ENCODE results near the gene TFDP1.
"Not testable (repeated sequence)": the region's sequence is repeated elsewhere in the genome, so short reads cannot be mapped to it uniquely, and the experiment has no call there.

The TFDP1 gene

GRCh38 chr13:113550453-113550852 is 34.1 kb upstream of the TFDP1 start:
- no peak for DNase-seq (ENCODE audit: low read depth)

DNA sequence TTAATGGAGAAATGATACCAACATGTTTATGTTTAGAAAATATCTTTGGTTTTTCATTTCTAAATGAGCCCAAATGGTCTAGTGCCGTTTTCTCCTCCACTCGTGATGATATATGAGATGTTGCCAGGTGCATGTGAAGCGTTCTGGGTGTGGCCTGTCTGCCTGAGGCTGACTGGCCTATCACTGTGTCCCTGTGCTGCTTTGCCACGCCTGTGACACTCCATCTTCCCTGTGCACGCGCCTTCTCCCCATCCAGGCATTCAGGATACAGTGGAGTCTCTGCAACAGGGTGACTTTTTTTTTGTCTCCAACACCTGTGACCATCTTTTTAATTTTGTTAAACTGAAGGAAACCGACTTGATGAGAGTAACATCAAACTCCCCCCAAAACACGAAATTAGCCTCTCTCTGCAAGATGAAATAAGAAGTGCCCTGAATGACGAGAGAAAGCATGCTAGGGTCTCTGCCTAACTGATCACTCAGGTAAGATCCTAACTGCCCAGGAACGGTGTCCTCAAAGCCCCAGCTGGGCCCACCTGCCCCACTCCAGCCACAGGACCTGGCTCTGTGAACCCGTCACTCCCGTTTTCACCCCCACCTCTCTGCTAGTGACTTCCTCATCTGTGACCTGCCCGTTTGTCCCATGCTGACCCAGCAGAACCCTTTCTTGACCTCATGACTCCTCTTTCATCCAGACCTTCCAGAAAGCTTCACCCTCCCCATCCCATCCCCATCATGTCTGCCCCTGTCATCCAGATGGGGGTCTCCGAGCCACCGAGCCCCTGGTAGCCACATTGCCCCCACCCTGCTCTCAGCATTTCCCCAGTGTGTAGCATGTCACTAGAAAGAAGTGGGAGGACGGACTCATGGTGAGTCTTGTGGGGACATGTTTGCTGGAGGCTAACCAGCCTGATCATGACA is 33.2 kb upstream of the TFDP1 start:
- no peak for DNase-seq (ENCODE audit: low read depth)

DNA sequence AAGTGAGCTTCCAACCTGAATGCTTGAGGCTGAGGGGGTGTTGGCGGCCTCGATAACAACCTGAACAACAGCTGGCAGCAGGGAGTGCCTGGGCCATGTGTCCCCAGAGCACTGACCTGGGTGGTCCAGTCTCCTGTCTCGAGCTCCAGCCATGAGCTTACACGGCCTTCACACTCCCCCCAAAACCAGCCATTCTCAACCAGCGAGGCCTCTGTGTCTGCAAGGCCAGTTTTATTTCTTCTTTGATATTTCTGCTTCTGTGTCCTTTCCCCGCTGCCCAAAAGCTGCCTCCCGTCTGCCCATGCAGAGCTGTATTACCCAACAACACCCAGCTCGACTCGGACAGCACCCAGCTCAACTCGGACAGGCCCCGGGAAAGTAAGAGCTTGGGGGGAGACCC is 32.5 kb upstream of the TFDP1 start:
- no peak for DNase-seq (ENCODE audit: low read depth)

GRCh38 chr13:113552786-113553434 is 31.6 kb upstream of the TFDP1 start:
- no peak for DNase-seq (ENCODE audit: low read depth)

DNA sequence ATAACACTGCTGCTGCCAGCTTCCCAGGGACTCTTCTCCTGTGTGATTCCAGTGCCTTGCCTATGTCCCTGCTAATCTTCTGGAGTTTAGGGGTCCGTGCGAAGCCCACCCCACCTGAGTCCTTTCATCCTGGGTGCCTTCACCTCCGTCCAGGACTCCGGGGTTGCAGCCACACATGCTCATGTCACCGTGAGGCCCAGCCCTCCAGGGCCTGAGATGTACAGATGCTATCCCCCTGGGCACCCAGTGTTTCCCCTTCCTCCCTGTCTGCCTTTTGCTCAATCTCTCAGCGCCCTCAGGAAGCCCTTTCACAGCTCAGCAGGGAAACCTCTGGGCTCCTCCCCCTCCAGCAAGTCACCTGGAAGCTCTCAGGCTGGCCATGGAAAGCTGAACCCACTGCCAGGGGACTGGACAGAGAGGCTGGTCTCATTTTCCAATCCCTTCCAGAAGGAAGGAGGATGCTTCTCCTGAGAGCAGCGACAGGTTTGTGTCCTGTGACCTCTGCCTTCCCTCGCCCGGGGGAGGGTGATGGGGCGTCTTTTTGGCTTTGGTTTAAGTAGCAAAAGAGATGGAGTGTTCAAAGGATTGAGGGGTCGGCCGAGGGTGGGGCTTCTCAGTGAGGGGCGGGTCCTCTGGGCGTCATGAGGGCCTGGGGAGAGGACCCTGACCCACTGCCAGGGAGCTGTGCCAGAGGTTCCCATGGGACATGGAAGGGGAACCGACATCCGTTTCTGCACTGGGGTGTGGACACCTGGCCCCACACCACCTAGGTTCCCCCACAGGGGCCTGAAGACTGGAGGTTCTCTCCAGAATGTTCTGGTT is 30.8 kb upstream of the TFDP1 start:
- DNase-seq (ENCODE audit: low read depth), result no peak

DNA sequence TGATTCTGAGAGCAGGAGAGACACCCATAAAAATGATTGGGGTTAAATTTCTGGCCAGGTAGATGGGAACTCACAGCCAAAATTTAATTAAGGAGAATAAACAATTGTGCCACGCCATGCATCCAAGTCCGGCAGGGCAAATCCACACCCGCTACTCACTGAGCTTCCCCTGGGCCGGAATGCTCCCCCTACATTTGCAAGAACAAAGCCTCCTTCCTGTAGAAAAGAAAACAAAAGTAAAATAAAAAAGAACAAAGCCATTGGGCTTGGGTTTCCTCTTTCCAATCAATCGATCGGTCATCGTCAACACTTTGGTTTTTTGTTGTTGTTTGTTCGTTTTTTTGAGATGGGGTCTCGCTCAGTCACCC is 30.2 kb upstream of the TFDP1 start:
- no peak for DNase-seq (ENCODE audit: low read depth)

DNA sequence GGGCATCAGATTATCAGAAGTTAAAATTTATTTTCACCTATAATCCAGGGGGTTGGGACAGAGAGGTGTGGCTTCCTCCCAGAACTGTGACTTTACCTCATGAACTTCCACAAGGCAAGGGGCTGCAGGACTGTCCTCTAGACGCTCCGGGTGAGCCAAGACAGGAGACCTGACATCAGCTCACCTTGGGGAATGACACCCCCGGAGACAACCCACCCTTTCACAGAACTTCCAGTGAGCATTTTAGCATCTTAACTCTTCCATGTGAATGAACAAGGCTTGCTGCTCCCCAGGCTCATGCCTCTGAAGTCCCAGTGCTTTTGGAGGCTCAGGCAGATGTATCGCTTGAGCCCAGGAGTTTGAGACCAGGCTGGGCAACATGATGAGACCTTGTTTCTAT is 29.4 kb upstream of the TFDP1 start:
- no peak for DNase-seq (ENCODE audit: low read depth)

DNA sequence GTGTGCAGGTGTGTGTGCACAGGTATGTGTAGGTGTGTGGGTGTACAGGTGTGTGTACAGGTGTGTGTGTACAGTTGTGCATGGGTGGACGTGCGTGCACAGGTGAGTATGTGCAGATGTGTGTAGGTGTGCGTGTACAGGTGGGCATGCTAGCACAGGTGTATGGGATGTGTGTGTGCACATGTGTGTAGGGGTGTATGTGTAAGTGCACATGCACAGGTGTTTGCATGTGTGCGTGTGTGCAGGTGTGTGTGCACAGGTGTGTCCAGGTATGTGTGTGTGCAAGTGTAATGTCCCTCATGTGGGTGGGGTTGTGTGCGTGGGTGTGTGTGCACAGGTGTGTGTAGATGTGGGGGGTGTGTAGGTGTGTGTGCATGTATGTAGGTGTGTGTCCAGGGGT is 27.5 kb upstream of the TFDP1 start:
- no peak for DNase-seq (ENCODE audit: low read depth)

DNA sequence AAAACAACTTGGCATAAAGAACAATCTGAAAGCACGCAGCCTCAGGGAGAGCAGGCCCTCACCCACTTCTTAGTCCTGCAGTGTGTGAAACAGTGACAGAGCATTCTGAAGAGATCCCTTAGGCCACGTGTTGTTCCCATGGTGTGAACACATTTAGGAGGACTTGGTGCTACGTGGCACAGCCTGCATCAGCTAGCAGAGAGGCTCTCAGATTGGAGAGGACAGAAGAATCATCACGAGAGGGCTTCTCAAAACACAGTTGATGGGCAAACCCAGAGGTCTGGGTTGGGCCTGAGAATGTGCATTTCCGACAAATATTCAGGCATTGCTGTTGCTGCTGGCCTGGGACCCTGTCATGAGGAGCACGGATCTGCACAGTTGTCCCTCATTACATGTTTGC is 26.1 kb upstream of the TFDP1 start:
- no peak for DNase-seq (ENCODE audit: low read depth)

- no peak for DNase-seq (ENCODE audit: low read depth)
These were observed 25.5 kb upstream of the TFDP1 start for GRCh38 chr13:113559061-113559460.

- DNase-seq (ENCODE audit: low read depth), result no peak
These were observed 24.5 kb upstream of the TFDP1 start for GRCh38 chr13:113559901-113560644.

GRCh38 chr13:113560645-113561416 is 23.7 kb upstream of the TFDP1 start:
- DNase-seq (ENCODE audit: low read depth), result no peak

GRCh38 chr13:113561417-113562084 is 23.0 kb upstream of the TFDP1 start:
- DNase-seq (ENCODE audit: low read depth), result no peak

DNA sequence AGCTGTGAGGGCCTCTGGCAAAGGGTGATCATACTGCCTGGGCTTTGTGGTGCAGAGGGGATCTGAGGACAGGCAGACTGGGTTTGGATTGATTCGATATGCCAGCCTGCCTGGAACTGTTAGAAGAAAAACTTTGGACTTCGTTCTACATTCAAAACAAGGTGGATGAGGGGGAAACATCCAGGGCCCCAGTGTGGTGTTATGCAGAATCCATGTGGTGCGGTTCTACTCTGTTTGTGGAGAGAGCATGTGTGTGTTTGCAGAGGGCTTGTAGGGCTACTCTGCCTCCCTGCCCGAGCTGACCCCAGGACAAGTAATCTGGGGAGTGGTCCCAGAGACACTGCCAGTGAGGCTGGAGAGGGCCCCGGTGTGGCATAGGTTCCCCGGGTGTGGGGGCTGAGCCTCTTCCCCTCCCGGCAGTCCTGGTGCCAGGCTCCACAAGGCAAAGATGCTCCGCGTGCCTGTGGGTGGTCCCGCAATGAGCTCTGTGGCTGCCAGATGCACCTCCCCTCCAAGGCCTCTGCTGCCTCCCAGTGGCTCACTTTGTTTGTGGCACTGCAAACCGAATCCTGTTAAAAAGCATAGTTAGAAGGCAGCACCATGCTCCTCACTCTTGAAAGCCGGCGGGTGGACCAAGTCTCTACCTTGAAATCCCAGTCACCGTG is 22.3 kb upstream of the TFDP1 start:
- DNase-seq (ENCODE audit: low read depth), result peak; percentile 43

- DNase-seq (ENCODE audit: low read depth), result no peak
These were observed 21.7 kb upstream of the TFDP1 start for GRCh38 chr13:113562844-113563243.

- not testable (repeated sequence) for DNase-seq (ENCODE audit: low read depth)
These were observed 21.0 kb upstream of the TFDP1 start for GRCh38 chr13:113563511-113563910.

GRCh38 chr13:113564331-113565023 is 20.1 kb upstream of the TFDP1 start:
- no peak for DNase-seq (ENCODE audit: low read depth)

GRCh38 chr13:113565526-113566226 is 18.9 kb upstream of the TFDP1 start:
- DNase-seq (ENCODE audit: low read depth), result no peak

GRCh38 chr13:113566227-113566561 is 18.4 kb upstream of the TFDP1 start:
- DNase-seq (ENCODE audit: low read depth), result no peak
